Activated naive CD8-positive, alpha-beta T cell treated with anti-CD3 and anti-CD28 coated beads, Interleukin-2, amount 50 U/mL, for 16 hours (primary cell): ENCODE results near the gene AKT1S1.
"Not testable (repeated sequence)": the region's sequence is repeated elsewhere in the genome, so short reads cannot be mapped to it uniquely, and the experiment has no call there.

Experiments used
- DNase-seq: peaks from one replicate; pipeline ENCODE4 v3.0.0-alpha.2; 2020; ENCODE audit warnings: low read depth, low spot score

The AKT1S1 gene

GRCh38 chr19:49877020-49877878 lies at the start of gene AKT1S1, which contains the start of gene TBC1D17:
AKT1S1 (minus strand) TSS chr19:49877355; CDS start chr19:49873295, 4,060 bp downstream.
TBC1D17 (plus strand) TSS chr19:49877702; CDS start chr19:49877724, 22 bp downstream.
- peak; percentile 91 for DNase-seq

GRCh38 chr19:49926515-49926914 lies 49.4 kb upstream of the AKT1S1 start:
- DNase-seq: no peak

DNA sequence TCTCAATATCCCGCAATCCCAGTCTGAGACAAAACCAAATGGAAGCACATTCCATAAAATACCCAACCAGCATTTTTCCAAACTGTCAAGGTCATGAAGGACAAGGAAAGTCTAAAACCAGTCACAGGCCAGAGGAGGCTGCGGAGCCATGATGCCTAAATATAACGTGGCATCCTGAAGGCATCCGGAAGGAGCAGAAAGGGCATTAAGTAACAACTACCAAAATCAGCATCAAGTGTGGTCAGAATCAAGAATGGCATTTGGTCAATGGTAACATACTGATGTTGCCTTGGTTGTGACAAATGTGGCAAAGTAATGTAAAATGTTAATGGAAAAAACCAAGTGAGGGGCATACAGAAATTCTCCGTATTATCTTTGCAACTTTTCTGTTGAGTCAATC lies 48.3 kb upstream of the AKT1S1 start:
- DNase-seq: no peak

DNA sequence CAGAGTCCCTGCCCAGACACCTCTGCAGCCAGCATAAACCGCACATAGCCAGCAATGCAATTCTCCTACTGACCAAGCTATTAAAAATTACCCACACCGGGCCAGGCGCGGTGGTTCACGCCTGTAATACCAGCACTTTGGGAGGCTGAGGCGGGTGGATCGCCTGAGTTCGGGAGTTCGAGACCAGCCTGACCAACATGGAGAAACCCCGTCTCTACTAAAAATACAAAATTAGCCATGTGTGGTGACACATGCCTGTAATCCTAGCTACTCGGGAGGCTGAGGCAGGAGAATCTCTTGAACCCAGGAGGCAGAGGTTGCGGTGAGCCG lies 47.7 kb upstream of the AKT1S1 start:
- DNase-seq: not testable (repeated sequence)

DNA sequence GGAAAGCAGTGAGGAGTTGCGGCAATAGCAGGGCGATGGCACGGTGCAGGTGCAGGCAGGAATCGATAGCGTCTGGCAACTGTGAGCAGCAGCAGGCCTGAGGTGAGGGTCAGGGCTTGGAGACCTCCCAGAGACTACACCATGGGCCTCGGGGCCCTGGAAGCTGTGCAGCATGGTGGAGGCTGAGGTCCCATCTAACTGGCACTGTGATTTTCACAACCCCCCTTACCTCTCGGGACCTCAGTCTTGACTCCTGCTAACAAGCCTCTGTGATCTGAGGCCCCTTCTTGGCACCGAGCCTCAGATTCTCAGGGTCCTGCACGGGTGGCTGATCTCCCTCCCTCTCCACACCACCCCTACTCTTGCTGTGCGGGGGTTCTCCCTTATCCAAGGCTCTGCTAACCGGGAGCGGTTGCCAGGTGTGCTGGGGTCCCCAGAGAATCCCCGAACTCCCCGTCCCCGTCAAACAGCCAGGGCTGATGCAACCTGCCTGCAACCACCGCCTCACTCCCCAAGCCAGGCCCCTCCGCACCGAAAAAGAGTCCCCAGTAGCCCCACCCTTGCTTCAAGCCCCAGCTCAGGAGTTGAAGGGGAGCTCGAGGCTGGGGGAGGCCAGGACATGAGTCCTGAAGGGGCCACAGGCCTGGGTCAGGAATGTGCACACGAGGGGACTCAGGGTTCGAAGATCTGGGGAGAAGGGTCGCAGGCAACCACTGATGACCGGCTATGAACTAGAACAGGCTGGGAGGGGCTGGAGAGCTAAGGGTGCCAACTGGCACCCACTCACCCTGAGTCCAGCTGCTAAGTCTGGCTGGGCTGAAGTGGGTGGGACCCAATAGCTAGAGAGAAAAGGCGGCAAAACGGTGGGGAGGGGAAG lies 47.1 kb upstream of the AKT1S1 start:
- DNase-seq: no peak

DNA sequence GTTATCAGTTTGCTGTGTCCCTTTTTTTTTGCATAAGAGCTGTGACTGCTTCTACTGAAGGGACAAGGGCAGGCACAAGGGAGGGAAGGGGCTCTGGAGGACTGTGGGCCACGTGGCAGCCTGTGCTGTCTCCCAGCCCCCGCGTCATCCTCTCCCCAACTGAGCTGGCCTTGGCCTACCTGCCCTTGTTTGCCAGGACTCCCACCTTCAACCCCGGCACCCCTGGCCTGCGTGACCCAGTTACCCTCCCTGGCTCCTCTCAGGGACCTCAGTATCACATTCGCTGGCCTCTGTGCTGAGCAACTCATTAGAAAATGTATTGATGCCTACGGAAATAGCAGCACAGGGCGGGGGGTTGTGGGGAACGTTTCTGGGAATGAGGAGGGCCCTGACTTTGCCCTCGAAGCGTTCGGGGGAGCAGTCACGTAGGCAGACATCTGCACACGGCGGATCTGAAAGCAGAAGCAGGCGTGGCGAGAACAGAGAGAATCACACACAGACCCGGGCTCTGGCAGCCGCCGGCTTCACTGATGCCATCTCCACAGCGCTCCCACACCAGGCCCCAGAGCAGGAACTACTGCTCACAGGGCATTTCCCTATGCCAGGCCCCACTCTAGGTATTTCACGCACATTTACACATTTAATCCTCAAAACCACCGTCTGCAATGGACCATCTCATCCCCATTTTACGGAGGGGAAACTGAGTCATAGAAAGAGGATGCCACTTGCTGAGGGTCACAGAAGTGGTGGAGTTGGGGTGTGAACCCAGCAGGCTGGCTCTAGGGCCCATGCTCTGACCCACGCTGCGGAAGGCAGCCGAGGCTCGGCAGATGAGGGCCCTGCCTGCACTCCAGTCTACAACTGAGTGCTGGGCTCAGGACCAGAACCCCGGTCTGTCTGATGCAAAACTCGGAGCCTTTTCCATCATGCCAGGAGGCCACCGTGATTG lies 46.2 kb upstream of the AKT1S1 start:
- no peak for DNase-seq

- no peak for DNase-seq
Observed at GRCh38 chr19:49921871-49922795, 45.0 kb upstream of the AKT1S1 start.

- DNase-seq: no peak
Observed at GRCh38 chr19:49920624-49921363, 43.6 kb upstream of the AKT1S1 start.

GRCh38 chr19:49918089-49918488 lies 40.9 kb upstream of the AKT1S1 start:
- DNase-seq: no peak

DNA sequence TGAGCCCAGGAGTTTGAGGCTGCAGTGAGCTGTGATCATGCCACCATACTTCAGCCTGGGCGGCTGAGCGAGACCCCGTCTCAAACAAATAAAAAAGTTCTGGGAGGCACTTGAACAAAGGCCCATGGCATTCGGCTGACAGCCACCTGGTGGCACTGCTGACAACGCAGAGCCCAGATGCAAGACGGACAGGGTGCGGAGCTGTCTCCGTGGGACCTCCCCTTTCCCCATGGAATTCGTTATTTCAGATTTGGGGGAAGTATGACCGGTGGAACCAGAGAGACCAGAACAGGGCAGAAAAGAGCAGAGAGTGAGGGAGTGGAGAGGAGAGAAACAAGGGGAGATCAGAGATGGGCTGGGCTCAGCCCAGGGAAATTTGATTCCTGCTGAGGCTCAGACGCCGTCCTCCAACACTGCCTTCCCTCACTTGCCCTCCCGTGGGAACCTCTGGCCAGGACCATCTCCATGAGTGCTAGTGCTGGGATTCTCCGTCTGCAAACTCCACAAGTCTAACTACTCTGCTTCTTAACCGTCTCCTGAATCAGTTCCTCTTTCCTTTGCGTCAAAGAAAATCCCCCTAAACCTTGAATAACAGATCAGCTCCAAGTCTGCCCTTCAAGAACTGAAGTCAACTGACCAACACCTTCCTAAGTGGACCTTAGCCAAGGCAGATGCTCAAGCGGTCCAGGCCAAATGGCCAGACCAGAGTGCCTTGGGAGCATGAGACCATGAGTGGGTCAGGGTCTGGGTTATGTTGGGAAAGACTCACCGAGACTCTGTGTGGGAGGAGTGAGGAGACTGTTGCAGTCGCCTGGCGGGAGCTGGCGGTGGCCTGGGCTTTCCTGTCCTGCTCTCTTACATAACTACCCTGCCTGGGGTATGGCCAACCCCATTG lies 39.9 kb upstream of the AKT1S1 start:
- DNase-seq: no peak

GRCh38 chr19:49915271-49915670 lies 38.1 kb upstream of the AKT1S1 start:
- DNase-seq: no peak

GRCh38 chr19:49913720-49914119 lies 36.6 kb upstream of the AKT1S1 start:
- DNase-seq: no peak

DNA sequence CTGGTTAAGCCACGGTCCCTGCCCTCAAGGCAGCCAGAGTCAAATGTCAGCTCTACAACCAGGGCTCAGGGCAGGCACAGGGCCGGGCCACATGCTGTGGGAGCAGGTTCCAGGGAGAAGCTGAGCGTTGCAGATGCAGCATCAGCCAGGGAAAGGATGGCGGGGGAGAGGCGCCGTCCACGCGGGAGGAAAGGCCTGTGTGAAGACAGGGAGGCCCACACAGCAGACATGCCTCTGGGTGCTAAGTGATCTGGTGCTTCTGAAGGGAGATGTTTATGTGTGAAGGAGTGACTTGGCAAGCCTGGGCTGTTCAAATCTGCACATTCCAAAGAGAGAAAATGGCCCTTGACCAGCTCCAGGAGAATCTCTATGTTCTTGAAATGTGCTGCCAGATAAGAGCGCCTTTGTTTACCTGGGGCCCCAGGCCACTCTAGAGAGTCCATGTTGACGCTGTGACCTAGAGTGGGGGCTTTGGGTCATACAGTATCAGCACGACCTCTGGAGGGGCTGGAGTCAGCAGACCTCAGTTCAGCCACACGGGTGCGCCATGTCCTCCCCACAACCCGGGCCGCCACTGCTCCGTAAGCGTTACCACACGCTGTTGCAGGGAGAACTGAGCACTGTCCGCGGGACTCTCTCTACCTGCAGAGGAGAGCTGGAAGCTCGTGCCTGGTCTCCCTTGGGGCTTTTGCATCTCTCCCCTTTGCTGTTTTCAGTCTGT lies 36.0 kb upstream of the AKT1S1 start:
- no peak for DNase-seq

DNA sequence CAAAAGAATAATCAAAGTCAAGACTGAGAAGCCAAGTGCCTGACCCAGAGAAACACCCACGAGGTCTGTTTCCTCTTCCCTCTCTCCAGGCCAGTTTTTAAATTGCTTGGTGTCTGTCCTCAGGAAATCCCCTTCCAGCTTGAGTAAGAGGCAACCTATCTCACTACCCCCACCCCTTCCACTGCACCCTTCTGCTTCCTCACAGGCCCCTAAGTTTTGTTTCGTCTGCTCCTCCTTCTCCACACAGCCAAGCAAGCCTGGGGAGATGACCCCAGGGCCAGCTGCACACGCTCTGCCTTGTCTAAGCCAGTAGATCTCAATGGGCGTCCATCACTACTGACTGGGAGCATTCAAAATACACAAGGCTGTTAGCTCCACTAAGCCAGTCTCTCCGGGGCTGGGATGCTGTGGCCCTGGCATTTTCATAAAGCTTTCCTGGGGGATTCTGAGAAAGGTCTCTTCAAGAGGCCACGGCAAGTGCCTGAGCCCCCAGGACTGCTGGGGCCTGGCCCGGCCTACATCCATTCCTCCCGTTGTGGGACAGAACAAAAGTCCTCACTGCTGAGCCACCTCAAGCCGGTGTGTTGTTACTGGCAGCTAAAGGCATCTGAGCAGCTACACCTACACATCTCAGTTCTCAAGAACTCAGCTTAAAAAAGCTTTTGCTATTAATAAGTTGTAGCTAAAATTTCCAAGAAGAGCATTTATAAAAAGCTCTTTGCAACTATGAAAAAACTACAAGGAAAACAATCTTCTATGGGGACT lies 34.4 kb upstream of the AKT1S1 start:
- DNase-seq: no peak

- no peak for DNase-seq
Observed at GRCh38 chr19:49910179-49910578, 33.0 kb upstream of the AKT1S1 start.

DNA sequence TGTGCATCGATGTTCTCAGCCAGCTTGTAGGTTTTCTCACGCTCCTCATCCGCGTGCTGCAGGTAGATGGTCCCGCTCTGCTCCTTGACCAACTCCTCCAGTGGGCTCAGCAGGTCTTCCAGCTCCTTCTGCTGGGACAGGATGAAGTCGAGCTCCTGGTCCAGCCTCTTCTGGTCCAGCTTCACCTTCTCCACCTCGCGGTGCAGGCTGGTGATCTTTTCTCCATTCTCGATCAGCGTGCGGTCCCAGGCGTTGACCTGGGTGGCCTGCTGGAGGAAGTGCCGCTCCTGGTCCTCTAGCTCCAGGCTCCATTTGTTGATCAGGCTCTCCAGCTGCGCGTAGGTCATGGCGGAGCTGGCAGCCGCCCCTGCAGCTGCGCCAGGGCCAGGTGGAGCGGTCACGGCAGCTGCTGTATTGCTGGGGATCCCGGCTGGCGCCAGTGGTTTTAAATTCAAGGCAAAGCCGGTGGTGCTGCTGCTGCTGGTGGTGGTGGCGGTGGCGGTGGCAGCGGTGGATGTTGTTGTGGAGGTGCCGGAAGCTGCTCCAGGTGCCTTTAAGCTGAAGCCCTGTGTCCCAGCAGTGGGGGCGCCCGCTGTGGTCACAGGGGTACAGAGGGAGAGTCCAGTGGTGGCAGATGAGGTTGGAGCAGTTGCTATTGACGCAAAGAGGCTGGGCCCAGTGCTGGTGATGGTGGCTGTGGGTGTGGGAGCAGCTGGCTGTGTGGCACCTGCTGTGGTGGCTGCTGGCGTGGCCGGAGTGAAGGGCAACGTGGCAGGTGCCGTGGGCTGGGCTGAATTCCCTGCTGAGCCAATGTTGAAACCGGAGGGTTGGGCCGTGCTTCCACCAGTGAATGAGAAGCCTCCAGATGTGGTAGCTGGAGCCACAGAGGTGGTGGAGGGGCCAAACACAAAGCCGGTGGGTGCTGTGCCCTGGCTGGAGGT lies 31.6 kb upstream of the AKT1S1 start:
- no peak for DNase-seq
